ENCODE data around the gene DRG2. TPM values are rescaled to one million over a fixed set of nuclear protein-coding genes. Genes with fewer than 3 reads are reported as not detected.
A peak's percentile ranks its signal among the peaks of the same experiment; 100 is the strongest.

The DRG2 gene
- polyA plus RNA-seq, 1 experiment: 31.5 TPM

- Histone ChIP-seq H3K27me3 (ENCODE audit: control insufficient read depth, insufficient read depth, low read length) (no peaks in the 10 kb centered on the region), H3K27ac (ENCODE audit: low read depth, low read length) (no peak overlapping the region), H3K9me3 (ENCODE audit: control insufficient read depth, insufficient read depth, low read length) (no peaks in the 10 kb centered on the region), H3K4me3 (ENCODE audit: low read depth, low read length) (no peak overlapping the region)
- POLR2A ChIA-PET: no interaction called here
- no peak for TF ChIP-seq CTCF (IDR thresholded peaks at IDR 0.05; ENCODE audit: low read depth, low read length)
- no peak for DNase-seq (ENCODE audit: low read depth, low spot score)
- CTCF ChIA-PET: no interaction called here
Measured at GRCh38 chr17:18107971-18108370, 20.2 kb downstream of the DRG2 start.

GRCh38 chr17:18108401-18109312, 20.9 kb downstream of the DRG2 start, which contains the start of gene MYO15A:
TSS of gene MYO15A (plus strand) at chr17:18108756. CDS start at chr17:18118801, 10,045 bp downstream.
- H3K9me3 ChIP-seq (ENCODE audit: control insufficient read depth, insufficient read depth, low read length): no peaks in the 10 kb centered on the region
- H3K27me3 ChIP-seq (ENCODE audit: control insufficient read depth, insufficient read depth, low read length): no peaks in the 10 kb centered on the region
- no peak within 1 kb of the TSS for H3K4me3 ChIP-seq (ENCODE audit: low read depth, low read length)
- TF ChIP-seq CTCF (IDR thresholded peaks at IDR 0.05; ENCODE audit: low read depth, low read length): no peak
- peak within 1 kb of the TSS; percentile 21 for H3K27ac ChIP-seq (ENCODE audit: low read depth, low read length)
- ChIA-PET CTCF (no interaction called here), POLR2A (no interaction called here)
- DNase-seq (ENCODE audit: low read depth, low spot score): no peak

DNA sequence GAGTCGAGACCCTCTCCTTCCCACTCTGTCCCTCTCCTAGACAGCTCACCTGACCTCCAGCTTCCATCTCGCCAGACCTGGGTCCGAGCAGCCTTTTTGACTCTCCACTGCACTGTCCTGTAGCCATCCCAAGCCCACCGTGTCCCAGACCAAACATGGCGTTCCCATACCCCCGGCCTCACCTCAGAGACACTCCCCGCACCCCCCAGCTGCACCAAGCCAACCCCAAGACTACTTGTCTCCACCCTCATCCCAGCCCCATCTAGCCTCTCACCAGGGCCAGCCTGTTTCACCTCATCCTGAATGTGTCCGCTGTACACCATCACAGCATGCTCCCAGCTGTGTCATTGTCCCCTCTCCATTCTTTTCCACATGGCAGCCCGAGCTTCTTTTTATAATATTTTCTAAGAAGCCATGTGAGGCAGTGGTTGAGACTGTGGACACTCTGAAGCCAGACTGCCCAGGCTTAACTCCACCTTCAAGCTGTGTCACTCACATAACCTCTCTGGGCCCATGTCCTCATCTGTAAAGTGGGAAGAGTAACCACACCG, 22.3 kb downstream of the DRG2 start:
- H3K9me3 ChIP-seq (ENCODE audit: control insufficient read depth, insufficient read depth, low read length): no peaks in the 10 kb centered on the region
- no peaks in the 10 kb centered on the region for H3K27me3 ChIP-seq (ENCODE audit: control insufficient read depth, insufficient read depth, low read length)
- no peak for TF ChIP-seq CTCF (IDR thresholded peaks at IDR 0.05; ENCODE audit: low read depth, low read length)
- ChIA-PET POLR2A (interaction anchor here (0.6 kb wide), 1 partner anchor 55 kb away, joined by 3 read pairs; no protein-coding TSS in a partner anchor), CTCF (no interaction called here)
- no peak for DNase-seq (ENCODE audit: low read depth, low spot score)
- no peak overlapping the region for H3K27ac ChIP-seq (ENCODE audit: low read depth, low read length)
- H3K4me3 ChIP-seq (ENCODE audit: low read depth, low read length): no peak overlapping the region

GRCh38 chr17:18110636-18111145, 22.9 kb downstream of the DRG2 start:
- Histone ChIP-seq H3K4me3 (ENCODE audit: low read depth, low read length) (no peak overlapping the region), H3K9me3 (ENCODE audit: control insufficient read depth, insufficient read depth, low read length) (no peaks in the 10 kb centered on the region), H3K27me3 (ENCODE audit: control insufficient read depth, insufficient read depth, low read length) (no peaks in the 10 kb centered on the region), H3K27ac (ENCODE audit: low read depth, low read length) (no peak overlapping the region)
- POLR2A ChIA-PET: interaction anchor here (0.6 kb wide), 2 partner anchors 54 to 92 kb away, joined by 3 to 5 read pairs; no protein-coding TSS in a partner anchor
- TF ChIP-seq CTCF (IDR thresholded peaks at IDR 0.05; ENCODE audit: low read depth, low read length): no peak
- CTCF ChIA-PET: no interaction called here
- no peak for DNase-seq (ENCODE audit: low read depth, low spot score)
